Measurements from ENCODE around the gene RASGRF1. TPM values are rescaled to one million over a fixed set of nuclear protein-coding genes. Genes with fewer than 3 reads are reported as not detected.

The RASGRF1 gene
- total and polyA plus RNA-seq, 9 donors, result 0.23 to 9.5 (median 1.0) TPM; not detected in 1

DNA sequence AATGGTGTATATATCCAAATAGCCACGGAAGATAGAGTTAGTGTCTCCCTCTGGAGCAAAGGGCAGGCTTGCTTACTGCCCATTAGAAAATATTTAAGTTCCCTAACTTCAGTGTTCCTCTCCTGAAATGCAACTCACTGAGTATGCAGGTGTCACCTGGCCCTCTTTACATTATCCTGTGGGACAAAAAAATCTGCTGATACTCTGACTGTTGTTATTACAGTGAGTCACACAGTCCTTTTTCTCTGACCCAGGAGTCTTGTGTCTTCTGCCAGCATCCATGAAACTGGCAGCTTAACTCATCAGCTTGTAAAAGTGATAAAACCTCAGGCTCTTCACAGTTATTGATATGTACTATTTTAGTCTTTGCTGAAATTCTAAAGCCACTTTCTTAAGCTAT is 42.2 kb upstream of the RASGRF1 start:
- intact Hi-C loops (cut with DNase I), result no loop called here
- Histone ChIP-seq H3K4me3 (no peak overlapping the region), H3K27ac (no peak overlapping the region), H3K9me3 (peaks cover 0 to 9% of the 10 kb centered on the region in 2 donors), H3K4me1 (ENCODE audit: insufficient read depth) (no peaks in the 10 kb centered on the region), H3K36me3 (no peaks in the 10 kb centered on the region), H3K27me3 (no peaks in the 10 kb centered on the region)
- TF ChIP-seq POLR2A (IDR thresholded peaks at IDR 0.05) (no peak), CTCF (IDR thresholded peaks at IDR 0.05) (no peak), EP300 (IDR thresholded peaks at IDR 0.05) (no peak)
- WGBS, 3 donors, result 55 to 87% (median 65%) methylated on average over 1 of the region's 1 CpG
- DNase-seq, result no peak

DNA sequence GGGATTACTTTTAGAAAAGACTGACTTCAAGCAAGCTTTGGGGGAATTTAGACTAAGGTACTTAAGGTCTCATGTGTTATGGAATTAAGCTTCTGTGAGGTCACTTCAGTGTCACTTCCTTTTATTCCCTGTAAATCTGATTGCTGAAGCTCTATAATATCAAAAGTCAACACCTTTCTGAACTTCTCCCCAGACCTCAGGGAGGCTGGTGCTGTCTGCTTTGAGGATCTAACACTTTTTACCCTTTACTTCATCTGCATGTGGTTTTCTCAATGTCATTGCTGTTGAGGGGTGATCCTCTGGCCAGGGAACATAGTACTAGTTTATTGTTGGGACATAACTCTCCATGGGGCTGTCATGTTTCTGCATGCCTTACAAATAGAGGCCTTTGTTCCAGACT is 41.8 kb upstream of the RASGRF1 start:
- Histone ChIP-seq H3K9me3 (peaks cover 0 to 9% of the 10 kb centered on the region in 2 donors), H3K4me3 (no peak overlapping the region), H3K27ac (no peak overlapping the region), H3K4me1 (ENCODE audit: insufficient read depth) (no peaks in the 10 kb centered on the region), H3K27me3 (no peaks in the 10 kb centered on the region), H3K36me3 (no peaks in the 10 kb centered on the region)
- intact Hi-C loops (cut with DNase I), result no loop called here
- TF ChIP-seq CTCF (IDR thresholded peaks at IDR 0.05) (no peak), POLR2A (IDR thresholded peaks at IDR 0.05) (no peak), EP300 (IDR thresholded peaks at IDR 0.05) (no peak)
- no peak for DNase-seq

- Histone ChIP-seq H3K27me3 (no peaks in the 10 kb centered on the region), H3K4me3 (no peak overlapping the region), H3K9me3 (peaks cover 0 to 9% of the 10 kb centered on the region in 2 donors), H3K36me3 (no peaks in the 10 kb centered on the region), H3K27ac (no peak overlapping the region), H3K4me1 (ENCODE audit: insufficient read depth) (no peaks in the 10 kb centered on the region)
- WGBS, 3 donors, result 43 to 63% (median 43%) methylated on average over 4 of the region's 4 CpGs
- no peak for DNase-seq
- intact Hi-C loops (cut with DNase I), result no loop called here
- no peak for TF ChIP-seq POLR2A (IDR thresholded peaks at IDR 0.05)
- TF ChIP-seq CTCF (IDR thresholded peaks at IDR 0.05), result no peak
- no peak for TF ChIP-seq EP300 (IDR thresholded peaks at IDR 0.05)
Observed at GRCh38 chr15:79130535-79131130, 40.1 kb upstream of the RASGRF1 start.

DNA sequence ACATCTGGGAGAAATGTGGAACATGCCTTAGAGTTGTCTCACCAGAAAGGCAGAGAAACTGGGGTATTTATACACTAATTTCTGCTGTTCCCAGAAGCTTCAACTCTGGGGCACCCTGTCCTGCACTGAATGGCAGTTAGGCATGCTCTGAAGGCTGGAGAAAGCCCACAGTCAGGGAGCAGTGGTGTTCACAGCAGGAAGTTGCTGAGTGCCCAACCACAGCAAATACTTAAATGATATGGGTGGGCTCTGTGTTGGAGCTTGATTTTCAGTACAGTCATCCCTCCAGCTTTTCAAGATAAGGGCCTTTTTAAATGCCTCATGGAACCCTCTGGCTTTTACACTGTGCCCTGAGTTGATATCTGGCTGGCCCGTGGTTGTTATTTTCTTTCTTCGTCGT is 38.7 kb upstream of the RASGRF1 start:
- no peaks in the 10 kb centered on the region for H3K27me3 ChIP-seq
- no peaks in the 10 kb centered on the region for H3K4me1 ChIP-seq (ENCODE audit: insufficient read depth)
- H3K9me3 ChIP-seq, result peaks cover 0 to 9% of the 10 kb centered on the region in 2 donors
- intact Hi-C loops (cut with DNase I), result no loop called here
- no peaks in the 10 kb centered on the region for H3K36me3 ChIP-seq
- no peak for DNase-seq
- H3K4me3 ChIP-seq, result no peak overlapping the region
- TF ChIP-seq CTCF (IDR thresholded peaks at IDR 0.05) (no peak), POLR2A (IDR thresholded peaks at IDR 0.05) (no peak), EP300 (IDR thresholded peaks at IDR 0.05) (no peak)
- WGBS, 3 donors, result 75 to 80% (median 78%) methylated on average over 3 of the region's 3 CpGs
- no peak overlapping the region for H3K27ac ChIP-seq

Measured in ovary (tissue), 9 donors.